HG02571 (cell line): ENCODE data around the gene NAPSA.
"Not testable (repeated sequence)": the region's sequence is repeated elsewhere in the genome, so short reads cannot be mapped to it uniquely, and the experiment has no call there.

Experiments used
- ATAC-seq: cut with Tn5 transposase; IDR thresholded peaks from one replicate; pipeline ENCODE4 v1.9.1; 2021; ENCODE audit warnings: mild to moderate bottlenecking, moderate library complexity; ENCODE audit not compliant: unreplicated experiment

NAPSA gene

DNA sequence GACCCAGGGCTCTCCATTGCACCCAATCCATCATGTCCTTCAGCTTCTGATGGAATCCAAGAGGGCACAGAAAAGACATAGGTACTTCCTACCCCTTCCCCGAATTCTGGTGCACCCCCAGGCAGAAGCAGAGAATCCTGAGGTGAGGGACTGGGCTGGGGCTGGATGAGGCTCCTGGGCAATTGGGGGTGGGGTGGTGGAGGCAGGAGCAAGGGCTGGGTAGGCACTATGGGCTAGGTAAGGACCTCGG, 33.5 kb downstream of the NAPSA start:
- ATAC-seq = no peak

DNA sequence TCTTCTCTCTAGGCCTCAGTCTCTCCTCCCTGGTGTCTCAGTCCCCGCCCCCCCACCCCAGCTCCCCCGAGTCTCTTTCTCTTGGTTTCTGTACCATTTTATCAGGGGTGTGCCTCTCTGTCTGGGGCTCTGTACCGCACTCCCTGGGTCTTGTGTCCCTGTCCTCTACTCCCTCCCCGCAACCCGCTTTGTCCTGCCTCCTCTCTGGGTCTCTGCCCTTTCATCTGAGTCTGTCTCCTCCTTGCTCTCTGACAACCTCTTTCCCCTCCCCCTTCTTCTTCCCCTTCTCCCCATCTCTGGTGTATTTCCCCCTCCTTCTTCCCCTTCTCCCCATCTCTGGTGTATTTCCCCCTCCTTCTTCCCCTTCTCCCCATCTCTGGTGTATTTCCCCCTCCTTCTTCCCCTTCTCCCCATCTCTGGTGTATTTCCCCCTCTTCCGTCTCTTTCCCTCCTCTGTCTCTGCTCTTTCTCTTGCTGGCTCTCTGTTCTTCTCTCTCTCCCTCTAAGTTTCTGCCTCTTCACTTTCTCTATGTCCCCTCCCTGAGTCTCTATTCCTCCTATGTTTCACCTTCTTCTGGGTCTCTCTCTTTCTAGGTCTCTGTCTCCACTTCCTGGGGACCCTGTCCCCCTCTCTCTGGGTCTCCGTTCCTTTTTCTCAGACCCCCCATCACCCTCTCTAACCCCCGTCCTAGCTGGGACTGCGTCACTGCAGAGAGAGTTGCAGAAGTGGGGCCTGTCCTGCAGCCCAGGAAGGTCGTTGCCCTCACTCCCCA, 34.0 kb downstream of the NAPSA start:
- ATAC-seq = no peak

DNA sequence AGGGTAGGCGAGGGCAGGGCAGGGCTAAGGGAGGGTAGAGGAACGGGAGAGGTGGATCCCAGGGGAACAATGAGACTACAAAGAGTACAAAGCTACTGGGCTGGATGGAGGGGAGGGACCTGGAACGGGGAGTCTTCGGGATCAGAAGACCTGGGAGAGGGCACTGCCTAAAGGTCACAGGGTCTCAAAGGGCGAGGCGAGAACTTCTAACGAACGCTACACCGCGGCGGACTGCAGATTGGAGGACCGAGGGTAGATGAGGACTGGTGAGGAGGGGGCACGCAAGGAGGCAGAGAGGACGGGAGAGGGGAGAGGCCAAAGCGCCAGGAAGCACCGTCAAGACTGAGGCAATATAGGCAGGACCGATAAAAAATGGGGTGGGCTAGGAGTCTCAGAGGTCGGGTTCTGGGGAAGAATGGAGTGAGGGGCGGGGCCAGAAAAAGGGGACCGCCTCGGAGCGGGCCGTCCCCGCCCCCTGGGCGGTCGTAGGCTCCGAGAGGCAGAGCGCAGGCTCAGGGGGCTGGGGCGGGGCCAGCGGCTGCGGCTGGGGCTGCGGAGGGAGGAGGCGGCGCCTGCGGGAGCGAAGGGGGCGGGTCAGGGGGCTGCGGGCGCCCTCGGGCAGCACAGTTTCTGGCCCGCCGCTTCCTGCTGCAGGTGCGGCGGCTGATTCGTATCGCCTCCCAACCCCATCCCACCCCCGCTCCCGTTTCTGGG, 34.9 kb downstream of the NAPSA start:
- no peak for ATAC-seq

DNA sequence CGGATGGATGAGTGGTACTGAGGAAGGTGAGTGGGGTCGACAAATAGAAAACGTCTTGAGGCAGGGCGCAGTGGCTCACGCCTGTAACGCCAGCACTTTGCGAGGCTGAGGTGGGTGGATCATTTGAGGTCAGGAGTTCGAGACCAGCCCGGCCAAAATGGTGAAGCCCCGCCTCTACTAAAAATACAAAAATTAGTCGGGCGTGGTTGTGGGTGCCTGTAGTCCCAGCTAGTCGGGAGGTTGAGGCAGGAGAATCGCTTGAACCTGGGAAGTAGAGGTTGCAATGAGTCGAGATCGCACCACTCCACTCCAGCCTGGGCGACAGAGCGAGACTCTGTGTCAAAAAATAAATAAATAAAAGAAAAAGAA, 35.5 kb downstream of the NAPSA start:
- ATAC-seq = not testable (repeated sequence)

DNA sequence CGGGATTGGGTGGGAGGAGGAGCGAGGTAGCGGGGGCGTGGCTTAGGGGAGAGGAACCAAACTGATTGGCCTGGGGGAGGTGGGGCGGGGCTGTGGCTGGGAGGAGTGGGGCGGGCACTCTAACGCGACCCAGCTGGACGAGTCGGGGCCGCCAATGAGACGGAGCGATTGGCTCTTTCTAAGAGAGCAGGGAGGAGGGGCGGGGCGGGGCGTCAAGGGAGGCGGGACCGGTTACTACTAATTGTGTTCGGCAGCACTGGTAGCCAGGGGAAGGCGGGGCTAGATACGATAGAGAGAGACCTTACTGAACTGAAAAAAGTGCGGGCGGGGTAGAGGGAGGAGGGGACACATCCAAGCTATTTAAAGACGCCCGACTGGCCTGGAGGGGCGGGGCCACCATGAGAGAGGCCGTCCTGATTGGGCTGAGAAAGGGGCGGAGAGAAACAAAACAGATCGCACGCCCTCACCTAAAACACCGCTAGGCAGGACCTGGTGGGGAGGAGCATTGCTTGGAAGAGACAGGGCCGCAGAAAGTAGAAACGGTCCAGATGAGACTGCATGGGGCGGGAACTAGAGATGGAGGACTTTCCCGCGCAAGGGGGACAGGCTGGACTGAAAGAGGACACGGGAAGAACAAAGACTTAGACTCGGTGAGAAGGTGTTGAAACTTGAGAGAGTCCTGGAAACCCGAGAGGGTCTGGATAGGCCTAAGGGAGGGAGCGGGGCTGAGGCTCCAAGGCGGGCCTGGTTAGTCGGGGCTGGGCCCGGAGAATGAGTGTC, 36.1 kb downstream of the NAPSA start, which contains the start of gene KCNC3:
Gene KCNC3, minus strand, starts transcription at position 232 of the 780 bp plus-strand sequence. CDS start 295 bp downstream, outside the sequence.
- peak; percentile 42 for ATAC-seq

DNA sequence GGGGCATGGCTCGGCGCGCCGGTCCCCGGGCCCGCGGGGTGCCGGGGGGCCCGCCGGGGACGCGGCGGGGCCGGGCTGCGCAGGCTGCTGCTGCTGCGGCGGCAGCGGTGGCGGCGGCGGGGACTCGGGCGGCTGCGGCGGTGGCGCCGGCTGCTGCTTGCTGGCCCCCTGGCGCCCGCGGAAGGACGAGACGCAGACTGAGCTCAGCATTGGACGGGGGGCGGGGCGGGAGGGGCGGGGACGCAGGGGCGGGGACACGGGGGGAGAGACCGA, 36.6 kb downstream of the NAPSA start:
- peak; percentile 11 for ATAC-seq

DNA sequence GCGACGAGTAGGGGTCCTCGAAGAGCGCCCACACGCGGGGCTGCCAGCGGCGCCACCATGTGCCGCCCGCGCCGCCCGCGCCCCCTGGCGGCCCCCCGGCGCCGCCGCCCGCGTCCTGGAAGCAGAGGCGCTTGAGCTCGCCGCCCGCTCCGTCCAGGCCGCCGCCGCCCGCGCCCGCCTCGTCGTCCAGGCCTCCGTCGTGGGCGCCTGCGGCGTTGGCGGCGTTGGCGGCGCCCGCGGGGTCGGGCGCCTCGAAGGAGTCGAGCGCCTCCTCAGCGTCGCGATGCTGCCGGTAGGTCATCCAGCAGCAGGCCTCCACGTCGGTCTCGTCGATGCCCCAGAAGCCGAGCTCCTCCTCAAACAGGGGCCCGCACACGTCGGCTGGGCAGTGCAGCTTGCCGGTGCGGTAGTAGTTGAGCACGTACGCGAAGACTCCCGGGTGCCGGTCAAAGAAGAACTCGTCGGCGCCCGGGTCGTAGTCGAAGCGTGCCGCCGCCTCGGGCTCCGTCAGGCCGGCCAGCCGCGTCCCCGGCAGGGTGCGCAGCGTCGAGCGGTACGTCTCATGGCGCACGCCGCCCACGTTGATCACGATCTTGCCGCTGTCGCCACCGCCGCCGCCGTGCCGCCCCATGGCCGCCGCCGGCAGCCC, 37.1 kb downstream of the NAPSA start:
- no peak for ATAC-seq

DNA sequence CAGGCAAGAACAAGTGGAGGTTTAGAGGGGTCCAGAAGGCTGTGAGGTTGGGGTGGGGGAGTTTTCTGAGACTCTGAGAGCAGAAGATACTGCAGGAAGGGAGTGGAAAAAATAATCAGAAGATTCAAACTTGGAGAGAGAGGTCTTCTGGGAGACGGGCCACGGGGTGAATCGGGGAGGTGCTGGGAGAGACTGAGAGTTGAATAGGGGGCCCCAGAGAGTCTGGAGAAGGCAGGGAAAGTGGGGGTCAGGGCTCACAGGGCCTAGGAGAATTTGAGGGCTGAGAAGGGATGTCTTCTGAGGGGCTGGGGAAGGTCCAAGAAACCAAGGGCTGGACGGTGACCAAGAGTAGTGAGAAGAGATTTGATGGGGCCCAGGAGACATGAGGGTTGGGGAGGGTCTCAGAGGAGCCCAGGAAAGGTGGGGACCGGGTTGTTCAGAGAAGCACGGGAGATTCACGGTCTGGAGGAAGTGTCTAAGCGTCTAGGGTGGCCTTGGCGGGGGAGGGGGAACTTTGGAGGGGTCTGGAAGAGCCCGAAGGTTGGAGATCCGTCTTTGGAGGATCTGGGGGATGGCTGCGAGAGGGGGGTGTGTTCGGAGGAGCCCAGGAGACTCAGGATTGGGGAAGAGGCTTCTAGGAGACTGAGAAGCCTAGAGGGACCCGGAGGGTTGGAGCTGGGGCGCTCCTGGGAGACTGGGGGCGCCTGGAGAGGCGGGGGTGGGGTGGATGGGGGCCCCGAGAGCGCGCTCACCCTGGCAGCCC, 37.8 kb downstream of the NAPSA start:
- no peak for ATAC-seq

DNA sequence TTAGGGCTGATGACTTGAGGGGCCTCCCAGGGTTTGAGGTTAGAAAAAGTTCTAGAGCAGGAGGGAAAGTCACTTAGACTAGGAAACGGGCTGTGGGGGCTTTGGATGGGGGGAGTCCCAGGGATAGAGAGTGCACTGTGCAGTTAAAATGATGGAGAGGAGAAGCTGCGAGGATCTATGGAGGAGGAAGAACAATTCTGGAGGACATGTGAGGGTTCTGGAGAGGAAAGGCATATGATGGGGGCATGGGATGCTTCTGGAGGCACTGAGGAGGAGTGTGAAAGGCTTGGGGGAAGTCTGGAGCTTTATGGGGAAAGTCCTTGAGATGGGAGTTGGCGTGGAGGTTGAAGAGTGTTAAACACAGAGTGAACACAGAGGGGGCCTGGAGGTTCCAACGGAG, 38.4 kb downstream of the NAPSA start:
- ATAC-seq = no peak

DNA sequence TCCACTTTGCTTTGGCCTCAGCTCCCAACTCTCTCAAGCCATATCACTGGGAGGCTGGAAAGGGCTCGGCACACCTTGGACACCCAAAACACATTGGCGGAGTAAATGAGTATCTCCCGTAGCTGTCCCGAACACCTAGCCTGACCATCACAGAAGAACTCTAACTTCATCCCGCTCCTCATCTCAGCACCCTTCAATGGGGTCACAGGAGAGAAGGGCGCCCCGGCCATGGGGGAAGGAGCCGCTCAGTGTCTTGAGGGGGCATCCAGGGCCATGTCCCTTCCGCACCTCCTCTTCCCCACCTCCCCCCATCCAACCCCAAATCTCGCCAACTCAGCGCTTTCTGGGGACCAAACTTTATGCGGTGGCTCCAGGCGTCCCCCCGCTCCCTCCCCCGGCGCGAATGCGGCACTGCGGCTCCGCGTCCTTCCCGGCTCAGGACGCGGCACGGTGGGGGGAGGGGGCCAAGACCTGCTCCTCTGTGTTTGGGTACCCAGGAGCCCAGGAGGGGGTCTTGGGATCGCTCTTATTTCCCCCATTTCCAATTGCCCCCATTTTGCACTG, 39.3 kb downstream of the NAPSA start:
- ATAC-seq = no peak

DNA sequence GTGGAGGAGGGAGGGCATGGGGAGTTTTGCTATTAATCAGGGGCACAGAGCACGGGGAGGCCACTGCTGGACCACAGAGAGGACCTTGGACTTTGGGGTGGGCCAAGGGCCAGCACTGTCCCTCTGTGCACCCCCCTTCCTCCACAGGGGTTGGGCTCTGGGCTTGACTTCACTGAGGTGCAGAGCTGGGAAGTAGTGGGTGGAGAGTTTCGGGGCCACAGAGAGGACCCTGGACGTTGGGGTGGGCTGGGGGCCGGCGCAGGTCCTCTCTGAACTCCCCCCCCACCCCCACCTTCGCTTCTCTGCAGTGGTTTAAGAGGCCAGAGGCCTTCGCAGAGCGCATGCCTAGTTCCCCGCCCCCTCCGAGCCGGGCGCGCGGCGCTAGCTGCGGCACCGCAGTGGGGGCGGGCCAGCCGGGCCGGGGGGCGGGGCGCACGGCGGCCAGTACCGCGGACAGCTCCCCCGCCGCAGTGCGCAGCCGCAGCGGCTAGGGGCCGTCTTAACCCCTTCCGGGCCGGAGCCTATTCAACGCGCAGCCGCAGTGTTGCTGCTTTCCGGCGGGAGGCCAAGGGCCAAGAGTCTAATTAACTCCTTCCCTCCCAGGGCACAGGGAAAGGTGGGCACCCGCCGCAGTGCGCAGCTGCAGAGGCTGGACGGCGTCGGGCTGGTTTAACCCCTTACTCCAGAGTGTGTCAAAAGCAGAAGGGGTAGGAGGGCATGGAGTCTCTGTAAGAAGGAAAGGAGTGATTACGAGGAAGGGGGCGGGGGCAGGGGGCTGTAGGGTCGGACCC, 39.9 kb downstream of the NAPSA start:
- no peak for ATAC-seq

DNA sequence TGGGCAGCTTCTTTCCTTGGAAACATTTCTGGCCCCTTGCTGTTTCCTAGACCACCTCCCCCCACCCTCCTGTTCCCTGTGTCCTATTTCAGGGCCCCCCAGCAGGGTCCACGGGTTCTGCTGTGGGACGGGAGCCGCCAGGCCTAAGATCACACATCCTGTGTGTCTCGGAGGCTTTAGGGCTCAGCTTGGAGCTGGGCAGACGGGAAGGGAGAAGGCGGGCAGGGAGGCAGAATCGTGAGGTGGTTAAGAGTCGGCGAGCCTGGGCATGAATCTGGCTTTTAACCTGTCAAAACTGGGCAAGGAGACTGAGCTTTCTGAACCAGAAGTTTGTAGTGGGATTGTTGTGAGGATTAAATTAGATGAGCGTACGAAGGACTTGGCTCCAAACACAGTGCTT, 41.1 kb downstream of the NAPSA start:
- ATAC-seq = no peak

DNA sequence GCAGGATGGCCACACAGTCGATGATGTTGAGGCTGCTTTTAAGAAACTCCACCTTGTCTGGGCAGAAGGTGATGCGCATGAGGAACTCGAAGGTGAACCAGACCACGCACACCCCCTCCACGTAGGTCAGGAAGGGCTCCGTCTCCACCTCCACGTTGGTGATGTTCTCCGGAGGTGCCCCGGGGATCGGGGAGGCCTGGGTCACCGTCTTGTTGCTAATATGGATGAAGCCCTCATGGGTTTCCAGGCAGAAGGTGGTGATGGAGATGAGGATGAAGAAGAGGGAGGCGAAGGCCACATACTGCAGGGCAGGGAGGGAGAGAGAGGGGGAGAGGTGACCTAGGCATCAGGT, 41.7 kb downstream of the NAPSA start:
- ATAC-seq = no peak

DNA sequence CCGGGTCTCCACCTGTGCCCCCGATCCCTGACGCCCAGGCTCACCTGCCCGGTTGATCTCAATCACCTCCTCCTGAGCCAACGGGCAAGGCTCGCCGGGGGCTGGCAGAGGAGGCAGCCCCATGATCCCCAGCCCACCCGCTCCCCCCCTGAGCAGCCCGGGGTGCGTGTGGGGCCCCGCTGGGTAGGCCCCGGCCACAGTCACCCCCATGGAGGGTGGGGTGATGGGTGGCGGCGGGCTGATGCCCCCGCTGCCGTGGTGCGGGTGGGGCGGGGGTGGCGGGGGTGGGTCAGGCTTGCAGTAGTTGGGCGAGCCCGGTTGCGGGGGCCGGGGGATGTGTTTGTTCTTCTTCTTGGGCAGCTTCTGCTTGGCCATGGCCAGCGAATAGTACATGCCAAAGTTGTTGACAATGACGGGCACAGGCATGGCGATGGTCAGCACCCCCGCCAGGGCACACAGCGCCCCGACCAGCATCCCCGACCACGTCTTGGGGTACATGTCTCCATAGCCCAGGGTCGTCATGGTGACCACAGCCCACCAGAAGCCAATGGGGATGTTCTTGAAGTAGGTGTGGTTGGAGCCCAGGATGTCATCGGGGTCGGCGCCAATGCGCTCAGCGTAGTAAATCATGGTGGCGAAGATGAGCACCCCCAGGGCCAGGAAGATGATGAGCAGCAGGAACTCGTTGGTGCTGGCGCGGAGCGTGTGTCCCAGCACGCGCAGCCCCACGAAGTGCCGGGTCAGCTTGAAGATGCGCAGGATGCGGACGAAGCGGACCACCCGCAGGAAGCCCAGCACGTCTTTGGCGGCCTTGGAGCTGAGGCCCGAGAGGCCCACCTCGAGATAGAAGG, 42.3 kb downstream of the NAPSA start:
- ATAC-seq = no peak

DNA sequence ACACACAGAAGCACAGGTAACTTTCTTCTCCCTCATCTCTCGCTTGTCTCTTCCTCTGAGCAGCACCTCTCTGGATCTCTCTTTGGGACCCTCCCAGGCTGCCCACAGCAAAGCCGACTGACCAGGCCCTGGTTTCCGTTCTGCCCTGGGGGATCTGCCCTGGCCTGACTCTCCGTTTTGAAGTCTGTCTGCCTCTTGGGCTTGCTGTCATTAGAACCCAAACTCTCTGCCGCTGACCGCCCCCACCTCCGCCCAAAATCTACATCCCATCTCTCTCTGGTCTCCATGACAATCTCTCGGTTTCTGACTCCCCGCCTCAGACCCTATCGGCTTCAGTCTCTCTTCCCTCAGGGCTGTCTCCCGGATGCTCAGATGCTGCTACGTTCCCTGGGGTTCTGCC, 43.2 kb downstream of the NAPSA start:
- no peak for ATAC-seq

DNA sequence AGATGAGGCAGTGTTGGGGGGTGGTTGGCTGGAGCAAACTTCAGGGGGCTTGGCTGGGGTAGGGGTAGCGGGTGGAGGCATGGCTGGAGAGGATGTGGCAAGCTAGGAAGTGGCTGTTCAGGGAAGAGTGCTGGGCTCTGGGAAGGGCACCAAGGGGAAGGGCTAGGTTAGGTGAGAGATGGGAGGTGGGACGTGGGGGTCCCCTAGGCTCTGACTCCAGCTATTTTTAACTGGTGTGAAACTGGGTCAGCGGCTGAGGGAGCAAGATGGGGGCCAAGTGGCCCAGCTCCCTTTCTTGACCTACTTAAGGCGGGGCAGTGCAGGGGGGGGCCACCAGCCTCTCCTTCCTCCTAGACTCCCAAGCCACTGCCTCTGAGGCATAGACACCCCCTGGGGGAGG, 43.6 kb downstream of the NAPSA start:
- no peak for ATAC-seq

DNA sequence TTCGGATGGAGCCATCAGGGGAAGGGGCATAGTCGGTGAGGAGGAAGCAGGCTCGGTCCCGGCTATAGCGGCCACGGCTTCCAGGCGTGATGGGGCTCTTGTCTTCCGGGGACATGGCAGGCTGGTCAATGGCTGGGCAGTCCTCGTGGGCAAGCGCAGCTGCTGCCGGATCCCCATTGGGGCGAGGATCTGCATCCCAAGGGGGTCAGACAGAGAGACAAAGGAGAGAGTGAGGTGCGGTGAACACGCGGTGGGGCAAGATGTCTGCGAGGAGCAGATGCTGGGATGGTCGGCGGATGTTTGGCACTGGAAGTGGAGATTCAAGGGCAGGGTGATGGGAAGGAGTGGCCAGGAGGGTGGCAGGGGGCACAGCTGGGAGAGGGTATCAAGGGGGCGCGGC, 44.8 kb downstream of the NAPSA start:
- ATAC-seq = no peak

DNA sequence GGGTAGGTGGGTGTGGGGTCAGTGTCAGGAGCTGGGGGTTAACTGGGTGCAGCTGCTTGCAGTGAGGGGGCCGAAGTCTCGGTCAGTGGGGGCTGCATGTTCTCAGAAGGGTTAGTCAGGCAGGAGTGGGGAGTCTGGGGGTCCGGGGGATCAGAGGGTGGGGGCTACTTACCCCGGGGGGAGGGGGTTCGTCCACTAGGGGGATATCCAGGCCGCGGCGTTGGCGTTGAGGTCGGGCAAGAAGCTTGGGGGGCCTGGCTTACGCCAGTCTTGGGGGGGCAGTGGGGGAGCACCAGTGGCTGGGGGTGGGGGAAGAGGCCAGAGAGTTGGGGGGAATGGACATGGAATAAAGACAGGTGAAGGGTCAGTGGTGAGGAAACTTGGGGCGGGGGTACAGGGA, 45.4 kb downstream of the NAPSA start:
- no peak for ATAC-seq

DNA sequence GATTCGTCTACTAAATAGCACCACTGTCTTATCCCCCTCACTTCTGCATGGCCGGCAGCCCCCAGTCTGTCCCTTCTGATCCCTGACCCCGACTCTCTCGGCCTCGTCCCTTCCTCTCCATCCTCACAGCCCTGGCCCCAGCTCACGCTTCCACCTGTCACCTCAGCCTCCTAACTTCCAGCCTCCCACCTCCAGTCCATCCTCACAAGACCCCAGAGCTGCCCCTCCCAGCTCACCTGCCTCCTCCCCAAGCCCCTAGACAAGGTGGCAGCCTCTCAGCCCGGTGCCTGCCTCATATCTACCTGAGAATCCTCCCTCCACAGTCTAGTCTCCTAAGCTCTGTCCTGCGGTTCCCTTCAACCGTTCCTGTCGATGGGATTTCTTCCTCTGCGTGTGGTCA, 46.3 kb downstream of the NAPSA start:
- ATAC-seq = no peak
